Ramos (cell line): ENCODE results near the gene ARIH1.

Source experiments
- in situ Hi-C: fragments of 300-500 bp; cut with MboI; formaldehyde crosslinking; loops from one replicate; pipeline ENCODE4 v1.14.3; 2022; ENCODE audit warnings: low sequenced_read_pairs; ENCODE audit not compliant: unreplicated experiment

The ARIH1 gene

GRCh38 chr15:72483279-72483678, 9.1 kb downstream of the ARIH1 start:
- in situ Hi-C loops: no loop called here

- in situ Hi-C loops: no loop called here
These were observed 12.0 kb downstream of the ARIH1 start for GRCh38 chr15:72486144-72486543.

GRCh38 chr15:72487070-72487797, 13.1 kb downstream of the ARIH1 start:
- in situ Hi-C loops: no loop called here

- in situ Hi-C loops: no loop called here
These were observed 14.4 kb downstream of the ARIH1 start for GRCh38 chr15:72488558-72488957.

- in situ Hi-C loops: no loop called here
These were observed 15.9 kb downstream of the ARIH1 start for GRCh38 chr15:72489943-72490554.

GRCh38 chr15:72491768-72492167, 17.6 kb downstream of the ARIH1 start:
- in situ Hi-C loops: no loop called here

- in situ Hi-C loops: no loop called here
These were observed 18.6 kb downstream of the ARIH1 start for GRCh38 chr15:72492733-72493132.

- in situ Hi-C loops: no loop called here
These were observed 19.1 kb downstream of the ARIH1 start for GRCh38 chr15:72493220-72493619.

- in situ Hi-C loops: no loop called here
These were observed 20.9 kb downstream of the ARIH1 start for GRCh38 chr15:72495007-72495406.

- in situ Hi-C loops: no loop called here
These were observed 22.7 kb downstream of the ARIH1 start for GRCh38 chr15:72496783-72497182.

- in situ Hi-C loops: no loop called here
These were observed 23.3 kb downstream of the ARIH1 start for GRCh38 chr15:72497402-72497801.

- in situ Hi-C loops: no loop called here
These were observed 28.2 kb downstream of the ARIH1 start for GRCh38 chr15:72502220-72502809.

- in situ Hi-C loops: no loop called here
These were observed 29.0 kb downstream of the ARIH1 start for GRCh38 chr15:72503147-72503546.

- in situ Hi-C loops: no loop called here
These were observed 33.4 kb downstream of the ARIH1 start for GRCh38 chr15:72507402-72508092.

GRCh38 chr15:72509484-72509883, 35.4 kb downstream of the ARIH1 start:
- in situ Hi-C loops: no loop called here

- in situ Hi-C loops: no loop called here
These were observed 37.4 kb downstream of the ARIH1 start for GRCh38 chr15:72511536-72511935.

GRCh38 chr15:72515591-72516389, 41.7 kb downstream of the ARIH1 start:
- in situ Hi-C loops: no loop called here

- in situ Hi-C loops: no loop called here
These were observed 42.6 kb downstream of the ARIH1 start for GRCh38 chr15:72516777-72517176.

GRCh38 chr15:72521682-72522081, 47.6 kb downstream of the ARIH1 start:
- in situ Hi-C loops: no loop called here

- in situ Hi-C loops: no loop called here
These were observed 59.0 kb downstream of the ARIH1 start for GRCh38 chr15:72532991-72533601.
